ENCODE measurements around the gene NQO2.

DNA sequence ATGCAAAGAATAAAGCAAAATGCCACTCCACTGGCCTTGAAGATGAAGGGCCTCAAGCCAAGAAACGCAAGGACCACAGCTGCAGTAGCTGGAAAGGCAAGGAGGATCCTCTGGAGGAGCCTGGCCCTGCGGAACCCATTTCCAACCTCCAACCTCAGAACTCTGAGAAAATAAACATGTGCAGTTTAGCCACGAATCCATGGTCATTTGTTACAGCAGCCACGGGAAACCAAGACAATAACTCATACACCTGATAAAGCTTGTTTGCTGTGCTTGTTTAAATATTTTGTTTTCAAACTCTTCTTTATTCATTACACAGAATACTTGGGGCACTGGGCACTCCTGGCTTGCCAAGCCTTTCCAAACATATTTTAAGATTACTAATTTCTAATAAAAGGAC lies 38.8 kb upstream of the NQO2 start:
- TF ChIP-seq CEBPB (IDR thresholded peaks at IDR 0.05) (no peak), RAD21 (IDR thresholded peaks at IDR 0.05; ENCODE audit: low read depth) (no peak), YY1 (IDR thresholded peaks at IDR 0.05; ENCODE audit: low read depth) (no peak), FOXM1 (IDR thresholded peaks at IDR 0.05; ENCODE audit: borderline replicate concordance, low read depth) (no peak), NFIC (IDR thresholded peaks at IDR 0.05) (no peak), EGR1 (IDR thresholded peaks at IDR 0.05) (no peak), TAF1 (IDR thresholded peaks at IDR 0.05; ENCODE audit: low read depth) (no peak), EP300 (IDR thresholded peaks at IDR 0.05; ENCODE audit: borderline replicate concordance) (no peak), CREB1 (IDR thresholded peaks at IDR 0.05; ENCODE audit: low read depth) (no peak)
- TF ChIP-seq, protein P1, sequence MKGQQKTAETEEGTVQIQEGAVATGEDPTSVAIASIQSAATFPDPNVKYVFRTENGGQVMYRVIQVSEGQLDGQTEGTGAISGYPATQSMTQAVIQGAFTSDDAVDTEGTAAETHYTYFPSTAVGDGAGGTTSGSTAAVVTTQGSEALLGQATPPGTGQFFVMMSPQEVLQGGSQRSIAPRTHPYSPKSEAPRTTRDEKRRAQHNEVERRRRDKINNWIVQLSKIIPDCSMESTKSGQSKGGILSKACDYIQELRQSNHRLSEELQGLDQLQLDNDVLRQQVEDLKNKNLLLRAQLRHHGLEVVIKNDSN (IDR thresholded peaks at IDR 0.05): no peak
- TF ChIP-seq, protein P2, sequence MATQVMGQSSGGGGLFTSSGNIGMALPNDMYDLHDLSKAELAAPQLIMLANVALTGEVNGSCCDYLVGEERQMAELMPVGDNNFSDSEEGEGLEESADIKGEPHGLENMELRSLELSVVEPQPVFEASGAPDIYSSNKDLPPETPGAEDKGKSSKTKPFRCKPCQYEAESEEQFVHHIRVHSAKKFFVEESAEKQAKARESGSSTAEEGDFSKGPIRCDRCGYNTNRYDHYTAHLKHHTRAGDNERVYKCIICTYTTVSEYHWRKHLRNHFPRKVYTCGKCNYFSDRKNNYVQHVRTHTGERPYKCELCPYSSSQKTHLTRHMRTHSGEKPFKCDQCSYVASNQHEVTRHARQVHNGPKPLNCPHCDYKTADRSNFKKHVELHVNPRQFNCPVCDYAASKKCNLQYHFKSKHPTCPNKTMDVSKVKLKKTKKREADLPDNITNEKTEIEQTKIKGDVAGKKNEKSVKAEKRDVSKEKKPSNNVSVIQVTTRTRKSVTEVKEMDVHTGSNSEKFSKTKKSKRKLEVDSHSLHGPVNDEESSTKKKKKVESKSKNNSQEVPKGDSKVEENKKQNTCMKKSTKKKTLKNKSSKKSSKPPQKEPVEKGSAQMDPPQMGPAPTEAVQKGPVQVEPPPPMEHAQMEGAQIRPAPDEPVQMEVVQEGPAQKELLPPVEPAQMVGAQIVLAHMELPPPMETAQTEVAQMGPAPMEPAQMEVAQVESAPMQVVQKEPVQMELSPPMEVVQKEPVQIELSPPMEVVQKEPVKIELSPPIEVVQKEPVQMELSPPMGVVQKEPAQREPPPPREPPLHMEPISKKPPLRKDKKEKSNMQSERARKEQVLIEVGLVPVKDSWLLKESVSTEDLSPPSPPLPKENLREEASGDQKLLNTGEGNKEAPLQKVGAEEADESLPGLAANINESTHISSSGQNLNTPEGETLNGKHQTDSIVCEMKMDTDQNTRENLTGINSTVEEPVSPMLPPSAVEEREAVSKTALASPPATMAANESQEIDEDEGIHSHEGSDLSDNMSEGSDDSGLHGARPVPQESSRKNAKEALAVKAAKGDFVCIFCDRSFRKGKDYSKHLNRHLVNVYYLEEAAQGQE (IDR thresholded peaks at IDR 0.05; ENCODE audit: low read depth): no peak
